DMS79 (cell line): ENCODE results near the gene TTYH3.
"Not testable (repeated sequence)": the region's sequence is repeated elsewhere in the genome, so short reads cannot be mapped to it uniquely, and the experiment has no call there.

ENCODE experiments used
- DNase-seq: peaks from one replicate; lab custom pipeline; 2025; lab: John Stamatoyannopoulos, UW

Gene TTYH3

GRCh38 chr7:2631946-2632732 lies at the start of gene TTYH3:
TSS of gene TTYH3 (plus strand) at chr7:2631986. CDS start at chr7:2632156, 170 bp downstream.
- no peak for DNase-seq

- DNase-seq = no peak
These were observed 49.6 kb upstream of the TTYH3 start for GRCh38 chr7:2582006-2582735.

- DNase-seq = no peak
These were observed 47.8 kb upstream of the TTYH3 start for GRCh38 chr7:2583798-2584580.

- no peak for DNase-seq
These were observed 46.3 kb upstream of the TTYH3 start for GRCh38 chr7:2585446-2585845.

GRCh38 chr7:2586326-2587020 lies 45.3 kb upstream of the TTYH3 start:
- DNase-seq = no peak

- DNase-seq = no peak
These were observed 44.7 kb upstream of the TTYH3 start for GRCh38 chr7:2587134-2587533.

GRCh38 chr7:2587778-2588177 lies 44.0 kb upstream of the TTYH3 start:
- DNase-seq = no peak

GRCh38 chr7:2589341-2589740 lies 42.4 kb upstream of the TTYH3 start:
- no peak for DNase-seq

GRCh38 chr7:2589941-2590340 lies 41.8 kb upstream of the TTYH3 start:
- DNase-seq = not testable (repeated sequence)

- peak; percentile 32 for DNase-seq
These were observed 39.4 kb upstream of the TTYH3 start for GRCh38 chr7:2592375-2592865.

GRCh38 chr7:2593036-2593727 lies 38.6 kb upstream of the TTYH3 start:
- no peak for DNase-seq

GRCh38 chr7:2594599-2594998 lies 37.2 kb upstream of the TTYH3 start:
- DNase-seq = no peak

- no peak for DNase-seq
These were observed 36.4 kb upstream of the TTYH3 start for GRCh38 chr7:2595258-2595860.

GRCh38 chr7:2596464-2597272 lies 35.1 kb upstream of the TTYH3 start:
- no peak for DNase-seq

- no peak for DNase-seq
These were observed 34.5 kb upstream of the TTYH3 start for GRCh38 chr7:2597273-2597640.

GRCh38 chr7:2598154-2598823 lies 33.5 kb upstream of the TTYH3 start:
- DNase-seq = no peak

- DNase-seq = no peak
These were observed 30.7 kb upstream of the TTYH3 start for GRCh38 chr7:2601065-2601464.

- DNase-seq = no peak
These were observed 29.9 kb upstream of the TTYH3 start for GRCh38 chr7:2601907-2602306.

GRCh38 chr7:2602406-2603043 lies 29.3 kb upstream of the TTYH3 start:
- peak; percentile 49 for DNase-seq
